Osteoblast (primary cell): ENCODE data around the gene AIPL1. TPM values are rescaled to one million over a fixed set of nuclear protein-coding genes. Genes with fewer than 3 reads are reported as not detected.
A peak's percentile ranks its signal among the peaks of the same experiment; 100 is the strongest.

Experiments used
- DNase-seq: peaks from one replicate; pipeline ENCODE4 v3.0.0; 2011; ENCODE audit warnings: low spot score, mixed read lengths; ENCODE audit not compliant: insufficient read length; ENCODE audit errors: missing footprints
- H2AFZ ChIP-seq: 2 replicates; pipeline ENCODE4 v1.6.0; 2011; ENCODE audit warnings: mild to moderate bottlenecking, low read length
- H3K27ac ChIP-seq: 2 replicates; pipeline ENCODE4 v1.5.1; 2011; ENCODE audit warnings: mild to moderate bottlenecking, low read depth, low read length, moderate library complexity
- H3K27me3 ChIP-seq: 2 replicates; pipeline ENCODE4 v1.6.0; 2012; ENCODE audit warnings: mild to moderate bottlenecking, control low read depth, inconsistent platforms, low read length, moderate library complexity; ENCODE audit not compliant: insufficient read depth
- H3K36me3 ChIP-seq: 2 replicates; pipeline ENCODE4 v1.5.1; 2011; ENCODE audit warnings: mild to moderate bottlenecking, low read length, control low read depth, moderate library complexity; ENCODE audit not compliant: insufficient read depth
- H3K4me1 ChIP-seq: 2 replicates; pipeline ENCODE4 v1.5.1; 2011; ENCODE audit warnings: mild to moderate bottlenecking, low read length, control low read depth, moderate library complexity; ENCODE audit not compliant: insufficient read depth
- H3K4me2 ChIP-seq: 2 replicates; pipeline ENCODE4 v1.6.0; 2011; ENCODE audit warnings: mild to moderate bottlenecking, low read length; ENCODE audit not compliant: insufficient read depth
- H3K4me3 ChIP-seq: fragments of 200-600 bp; sonication (generic); 3 replicates; pipeline ENCODE4 v1.5.1; 2012; ENCODE audit warnings: mild to moderate bottlenecking, low read length, inconsistent platforms; ENCODE audit not compliant: insufficient read depth
- H3K79me2 ChIP-seq: 2 replicates; pipeline ENCODE4 v1.6.0; 2012; ENCODE audit warnings: mild to moderate bottlenecking, low read length, control low read depth, inconsistent platforms; ENCODE audit not compliant: insufficient read depth
- H3K9me3 ChIP-seq: 2 replicates; pipeline ENCODE4 v1.5.1; 2011; ENCODE audit warnings: low read depth, low read length, control low read depth
- H4K20me1 ChIP-seq: 2 replicates; pipeline ENCODE4 v1.6.0; 2012; ENCODE audit warnings: mild to moderate bottlenecking, low read length, control low read depth; ENCODE audit not compliant: insufficient read depth
- CTCF ChIP-seq: IDR thresholded peaks from 2 replicates; pipeline ENCODE4 v1.5.1; 2011; ENCODE audit warnings: mild to moderate bottlenecking, low read depth, low read length, moderate library complexity; ENCODE audit errors: extremely low read depth
- total RNA-seq: library from RNA; depleted of rRNA; stranded (reverse); fragments of >200 nt; gene quantifications from 2 replicates; pipeline ENCODE4 v1.2.3, GENCODE V29; 2012

AIPL1 gene
- total RNA-seq, 1 donor = not detected

- no peaks in the 10 kb centered on the region for H3K9me3 ChIP-seq
- no peaks in the 10 kb centered on the region for H3K36me3 ChIP-seq
- DNase-seq = peak; percentile 79
- H3K4me2 ChIP-seq = no peak overlapping the region
- peaks cover 5% of the 10 kb centered on the region for H3K4me1 ChIP-seq
- H4K20me1 ChIP-seq = no peaks in the 10 kb centered on the region
- H3K27me3 ChIP-seq = no peaks in the 10 kb centered on the region
- no peak overlapping the region for H3K4me3 ChIP-seq
- no peak for TF ChIP-seq CTCF
- H3K27ac ChIP-seq = no peak overlapping the region
- no peak overlapping the region for H2AFZ ChIP-seq
- H3K79me2 ChIP-seq = no peaks in the 10 kb centered on the region
These were observed 27.0 kb upstream of the AIPL1 start for GRCh38 chr17:6461792-6462524.

DNA sequence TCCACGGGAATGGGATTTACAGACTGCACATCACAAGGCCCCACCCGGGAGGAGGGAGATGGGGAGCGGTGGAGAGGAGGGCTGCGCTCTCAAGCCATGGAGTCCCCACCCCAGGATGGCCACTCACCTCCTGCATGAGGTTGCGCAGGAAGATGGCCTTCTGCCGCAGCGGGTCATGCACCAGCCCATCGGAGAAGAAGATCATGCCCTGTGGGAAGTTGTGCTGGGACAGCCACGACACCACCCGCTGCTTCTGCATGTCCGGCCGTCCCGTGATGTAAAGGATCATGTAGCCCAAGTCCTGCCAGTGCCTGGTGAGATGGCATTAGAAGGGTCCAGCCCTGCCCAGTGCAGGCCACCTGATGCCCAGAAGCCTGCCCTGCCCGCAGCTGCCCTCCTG is 26.3 kb upstream of the AIPL1 start:
- H3K4me1 ChIP-seq = peaks cover 10% of the 10 kb centered on the region
- no peak overlapping the region for H3K27ac ChIP-seq
- H3K27me3 ChIP-seq = no peaks in the 10 kb centered on the region
- no peak for TF ChIP-seq CTCF
- H3K79me2 ChIP-seq = no peaks in the 10 kb centered on the region
- no peaks in the 10 kb centered on the region for H3K36me3 ChIP-seq
- no peak overlapping the region for H3K4me3 ChIP-seq
- no peak overlapping the region for H2AFZ ChIP-seq
- DNase-seq = no peak
- no peak overlapping the region for H3K4me2 ChIP-seq
- no peaks in the 10 kb centered on the region for H3K9me3 ChIP-seq
- H4K20me1 ChIP-seq = no peaks in the 10 kb centered on the region

GRCh38 chr17:6460531-6461161 is 25.7 kb upstream of the AIPL1 start:
- no peaks in the 10 kb centered on the region for H3K27me3 ChIP-seq
- H3K27ac ChIP-seq = no peak overlapping the region
- H2AFZ ChIP-seq = no peak overlapping the region
- DNase-seq = peak; percentile 52
- no peaks in the 10 kb centered on the region for H3K36me3 ChIP-seq
- H3K79me2 ChIP-seq = no peaks in the 10 kb centered on the region
- no peaks in the 10 kb centered on the region for H4K20me1 ChIP-seq
- H3K4me2 ChIP-seq = no peak overlapping the region
- no peak for TF ChIP-seq CTCF
- no peaks in the 10 kb centered on the region for H3K9me3 ChIP-seq
- H3K4me3 ChIP-seq = no peak overlapping the region
- peaks cover 10% of the 10 kb centered on the region for H3K4me1 ChIP-seq

DNA sequence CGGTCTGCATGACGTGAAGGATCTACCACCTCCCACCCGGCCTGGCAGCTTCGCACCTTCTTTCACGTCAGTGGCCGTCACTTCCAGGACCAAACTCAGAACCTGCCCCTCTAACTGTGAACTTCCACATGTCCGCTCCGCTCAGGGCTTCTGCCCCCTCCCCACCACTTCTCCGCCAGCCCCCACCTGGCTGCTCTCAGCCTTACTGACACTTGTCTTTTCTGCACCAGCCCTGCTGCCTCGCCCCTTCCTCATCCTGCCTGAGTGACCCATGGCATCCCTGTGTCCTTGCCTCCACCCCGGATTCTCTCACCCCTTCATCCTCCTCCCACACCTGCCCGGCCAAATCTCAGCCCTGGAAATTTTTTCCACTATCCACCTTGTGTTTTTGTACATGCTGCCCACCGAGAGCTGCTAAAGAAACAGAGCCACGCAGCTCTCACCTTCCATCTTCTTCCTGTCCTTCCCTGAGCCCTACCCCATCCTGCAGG is 23.6 kb upstream of the AIPL1 start:
- TF ChIP-seq CTCF = no peak
- Histone ChIP-seq H3K36me3 (no peaks in the 10 kb centered on the region), H3K9me3 (no peaks in the 10 kb centered on the region), H4K20me1 (no peaks in the 10 kb centered on the region), H3K4me3 (no peak overlapping the region), H3K27me3 (peaks cover 4% of the 10 kb centered on the region), H3K79me2 (no peaks in the 10 kb centered on the region), H3K27ac (no peak overlapping the region), H3K4me2 (no peak overlapping the region), H3K4me1 (peaks cover 16% of the 10 kb centered on the region), H2AFZ (no peak overlapping the region)
- DNase-seq = peak; percentile 53
